ENCODE measurements around the gene TTLL10. TPM values are rescaled to one million over a fixed set of nuclear protein-coding genes. Genes with fewer than 3 reads are reported as not detected.
A peak's percentile ranks its signal among the peaks of the same experiment; 100 is the strongest.

The TTLL10 gene
- total RNA-seq, 1 donor, result 0.42 TPM

- Histone ChIP-seq H3K4me3 (ENCODE audit: low read length) (peak overlapping the region; percentile 96), H3K9me3 (ENCODE audit: low read depth, low read length) (no peaks in the 10 kb centered on the region)
These were observed 57.1 kb downstream of the TTLL10 start for GRCh38 chr1:1230656-1231399.

GRCh38 chr1:1231400-1232207 lies 57.9 kb downstream of the TTLL10 start, which contains the start of gene SDF4:
SDF4 (minus strand) TSS chr1:1232001; CDS start chr1:1228772, 3,229 bp downstream.
- H3K27me3 ChIP-seq (ENCODE audit: insufficient read depth, low read length), result no peaks in the 10 kb centered on the region
- peak within 1 kb of the TSS; percentile 96 for H3K4me3 ChIP-seq (ENCODE audit: low read length)
- no peaks in the 10 kb centered on the region for H3K9me3 ChIP-seq (ENCODE audit: low read depth, low read length)
- H3K4me1 ChIP-seq (ENCODE audit: insufficient read depth, low read length), result peaks cover 32% of the 10 kb centered on the region

More at GRCh38 chr1:1230656-1231399, 57.1 kb downstream of the TTLL10 start:
- peaks cover 32% of the 10 kb centered on the region for H3K4me1 ChIP-seq (ENCODE audit: insufficient read depth, low read length)
- no peaks in the 10 kb centered on the region for H3K27me3 ChIP-seq (ENCODE audit: insufficient read depth, low read length)

- Histone ChIP-seq H3K4me1 (ENCODE audit: insufficient read depth, low read length) (peaks cover 32% of the 10 kb centered on the region), H3K27me3 (ENCODE audit: insufficient read depth, low read length) (no peaks in the 10 kb centered on the region), H3K4me3 (ENCODE audit: low read length) (peak within 1 kb of the TSS; percentile 96)
These were observed 58.6 kb downstream of the TTLL10 start, which contains the start of gene B3GALT6 for GRCh38 chr1:1232208-1232795. B3GALT6 (plus strand) TSS chr1:1232237; CDS start chr1:1232279, 42 bp downstream.

GRCh38 chr1:1232796-1233566 lies 59.3 kb downstream of the TTLL10 start:
- H3K4me1 ChIP-seq (ENCODE audit: insufficient read depth, low read length), result peaks cover 32% of the 10 kb centered on the region
- H3K27me3 ChIP-seq (ENCODE audit: insufficient read depth, low read length), result no peaks in the 10 kb centered on the region
- peak overlapping the region; percentile 24 for H3K4me3 ChIP-seq (ENCODE audit: low read length)
- H3K9me3 ChIP-seq (ENCODE audit: low read depth, low read length), result no peaks in the 10 kb centered on the region

More at GRCh38 chr1:1232208-1232795, 58.6 kb downstream of the TTLL10 start, which contains the start of gene B3GALT6:
- H3K9me3 ChIP-seq (ENCODE audit: low read depth, low read length), result no peaks in the 10 kb centered on the region

GRCh38 chr1:1233567-1233892 lies 59.9 kb downstream of the TTLL10 start:
- Histone ChIP-seq H3K4me3 (ENCODE audit: low read length) (no peak overlapping the region), H3K4me1 (ENCODE audit: insufficient read depth, low read length) (peaks cover 32% of the 10 kb centered on the region), H3K9me3 (ENCODE audit: low read depth, low read length) (no peaks in the 10 kb centered on the region), H3K27me3 (ENCODE audit: insufficient read depth, low read length) (no peaks in the 10 kb centered on the region)

GRCh38 chr1:1234180-1234808 lies 60.6 kb downstream of the TTLL10 start:
- H3K4me1 ChIP-seq (ENCODE audit: insufficient read depth, low read length), result peaks cover 31% of the 10 kb centered on the region
- H3K27me3 ChIP-seq (ENCODE audit: insufficient read depth, low read length), result no peaks in the 10 kb centered on the region
- no peaks in the 10 kb centered on the region for H3K9me3 ChIP-seq (ENCODE audit: low read depth, low read length)
- no peak overlapping the region for H3K4me3 ChIP-seq (ENCODE audit: low read length)

- Histone ChIP-seq H3K27me3 (ENCODE audit: insufficient read depth, low read length) (no peaks in the 10 kb centered on the region), H3K4me1 (ENCODE audit: insufficient read depth, low read length) (peaks cover 22% of the 10 kb centered on the region), H3K9me3 (ENCODE audit: low read depth, low read length) (no peaks in the 10 kb centered on the region), H3K4me3 (ENCODE audit: low read length) (no peak overlapping the region)
These were observed 61.5 kb downstream of the TTLL10 start for GRCh38 chr1:1235016-1235744.

GRCh38 chr1:1236176-1236763 lies 62.6 kb downstream of the TTLL10 start:
- Histone ChIP-seq H3K27me3 (ENCODE audit: insufficient read depth, low read length) (no peaks in the 10 kb centered on the region), H3K9me3 (ENCODE audit: low read depth, low read length) (no peaks in the 10 kb centered on the region), H3K4me3 (ENCODE audit: low read length) (no peak overlapping the region), H3K4me1 (ENCODE audit: insufficient read depth, low read length) (peaks cover 11% of the 10 kb centered on the region)

GRCh38 chr1:1236945-1237873 lies 63.5 kb downstream of the TTLL10 start:
- Histone ChIP-seq H3K9me3 (ENCODE audit: low read depth, low read length) (no peaks in the 10 kb centered on the region), H3K27me3 (ENCODE audit: insufficient read depth, low read length) (no peaks in the 10 kb centered on the region), H3K4me3 (ENCODE audit: low read length) (no peak overlapping the region)

GRCh38 chr1:1237874-1238701 lies 64.4 kb downstream of the TTLL10 start:
- H3K27me3 ChIP-seq (ENCODE audit: insufficient read depth, low read length), result no peaks in the 10 kb centered on the region
- H3K4me1 ChIP-seq (ENCODE audit: insufficient read depth, low read length), result peaks cover 4% of the 10 kb centered on the region
- H3K4me3 ChIP-seq (ENCODE audit: low read length), result no peak overlapping the region

More at GRCh38 chr1:1236945-1237873, 63.5 kb downstream of the TTLL10 start:
- H3K4me1 ChIP-seq (ENCODE audit: insufficient read depth, low read length), result peaks cover 10% of the 10 kb centered on the region

GRCh38 chr1:1238702-1239178 lies 65.1 kb downstream of the TTLL10 start:
- Histone ChIP-seq H3K9me3 (ENCODE audit: low read depth, low read length) (no peaks in the 10 kb centered on the region), H3K4me3 (ENCODE audit: low read length) (no peak overlapping the region), H3K27me3 (ENCODE audit: insufficient read depth, low read length) (no peaks in the 10 kb centered on the region), H3K4me1 (ENCODE audit: insufficient read depth, low read length) (no peaks in the 10 kb centered on the region)

More at GRCh38 chr1:1237874-1238701, 64.4 kb downstream of the TTLL10 start:
- no peaks in the 10 kb centered on the region for H3K9me3 ChIP-seq (ENCODE audit: low read depth, low read length)

- H3K4me3 ChIP-seq (ENCODE audit: low read length), result no peak overlapping the region
- no peaks in the 10 kb centered on the region for H3K9me3 ChIP-seq (ENCODE audit: low read depth, low read length)
- H3K27me3 ChIP-seq (ENCODE audit: insufficient read depth, low read length), result no peaks in the 10 kb centered on the region
- H3K4me1 ChIP-seq (ENCODE audit: insufficient read depth, low read length), result no peaks in the 10 kb centered on the region
These were observed 65.5 kb downstream of the TTLL10 start for GRCh38 chr1:1239227-1239613.

Measured in mononuclear cell (primary cell).